GM19240 (cell line): ENCODE measurements around the gene GLRX5.
"Not testable (repeated sequence)": the region's sequence is repeated elsewhere in the genome, so short reads cannot be mapped to it uniquely, and the experiment has no call there.

Source experiments
- DNase-seq: peaks from one replicate; pipeline ENCODE4 v3.0.0; 2011; ENCODE audit warnings: low spot score; ENCODE audit not compliant: insufficient read length

The GLRX5 gene

DNA sequence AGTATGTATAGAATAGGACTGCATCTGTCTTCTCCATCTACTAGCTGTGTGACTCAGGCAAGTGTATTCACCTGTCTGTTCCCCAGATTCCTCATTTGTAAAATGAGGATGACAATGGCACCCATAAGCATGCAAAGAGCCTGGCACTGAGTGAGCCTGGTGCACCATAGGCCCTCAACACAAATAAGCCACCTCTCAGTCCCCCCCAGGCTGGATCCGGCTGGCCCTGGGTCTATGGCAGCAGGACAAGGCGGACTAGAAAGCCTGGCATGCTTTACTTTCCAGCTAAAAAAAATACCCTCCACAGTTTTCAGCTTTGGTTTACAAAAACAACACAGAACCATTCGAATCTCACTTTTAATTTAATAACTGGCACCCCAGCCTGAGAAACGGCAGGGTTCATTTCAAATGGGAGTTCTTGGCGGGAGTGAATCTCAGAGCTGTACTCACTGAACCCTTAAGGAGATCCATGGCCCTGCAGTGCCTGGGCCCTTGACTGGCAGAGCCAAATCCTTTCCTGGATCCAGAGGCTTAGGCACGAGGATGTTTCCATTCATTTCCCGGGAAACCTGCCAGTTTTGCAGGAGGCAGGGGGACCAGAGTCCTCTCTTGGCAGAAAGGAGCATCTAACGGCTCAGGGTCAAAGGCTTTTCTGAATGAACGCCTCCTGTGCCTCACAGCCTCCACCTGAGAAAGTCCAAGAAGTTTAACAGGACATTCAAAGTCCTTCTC, 36.1 kb upstream of the GLRX5 start:
- DNase-seq, result no peak

DNA sequence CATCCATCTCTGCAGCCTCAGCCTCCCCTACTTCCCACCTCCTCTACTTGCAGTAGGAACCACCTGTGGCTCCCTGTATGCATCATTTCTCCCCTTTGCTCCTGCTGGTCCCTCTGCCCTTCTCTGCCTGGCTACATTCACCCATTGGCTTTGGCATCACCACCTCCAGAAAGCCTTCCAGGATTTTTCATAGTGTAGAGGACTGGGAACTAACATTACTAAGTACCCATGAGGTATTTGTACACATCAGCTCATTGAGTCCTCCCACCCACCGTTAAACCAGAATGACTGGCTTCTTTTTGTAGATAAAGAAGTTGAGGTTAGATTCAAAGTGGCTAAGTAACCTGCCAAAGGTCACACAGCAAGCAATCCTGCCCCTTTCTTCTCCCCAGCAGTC, 35.5 kb upstream of the GLRX5 start:
- DNase-seq, result no peak

DNA sequence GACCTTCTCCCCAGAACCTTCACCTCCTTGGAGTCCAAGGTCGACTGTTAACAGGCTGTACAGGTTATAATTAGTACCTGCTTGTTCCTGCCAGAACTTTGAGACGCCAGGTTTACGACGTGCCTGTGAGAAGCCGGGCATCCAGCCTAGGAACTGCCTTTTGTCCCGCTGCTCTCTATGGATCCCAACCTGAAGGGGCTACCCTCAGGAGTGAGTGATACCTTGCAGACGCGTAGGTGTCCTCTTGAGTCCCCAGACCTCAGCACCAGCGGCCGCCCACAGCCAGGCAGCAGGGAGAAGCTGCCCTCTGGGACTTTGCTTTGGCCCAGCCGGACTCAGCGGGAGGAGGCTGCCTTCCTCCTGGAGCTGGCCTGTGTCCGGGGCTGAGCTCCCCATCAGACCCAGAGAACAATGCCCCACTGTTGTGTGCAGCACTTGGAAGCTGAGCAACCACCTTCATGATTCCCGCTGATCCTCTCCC, 34.6 kb upstream of the GLRX5 start:
- no peak for DNase-seq

DNA sequence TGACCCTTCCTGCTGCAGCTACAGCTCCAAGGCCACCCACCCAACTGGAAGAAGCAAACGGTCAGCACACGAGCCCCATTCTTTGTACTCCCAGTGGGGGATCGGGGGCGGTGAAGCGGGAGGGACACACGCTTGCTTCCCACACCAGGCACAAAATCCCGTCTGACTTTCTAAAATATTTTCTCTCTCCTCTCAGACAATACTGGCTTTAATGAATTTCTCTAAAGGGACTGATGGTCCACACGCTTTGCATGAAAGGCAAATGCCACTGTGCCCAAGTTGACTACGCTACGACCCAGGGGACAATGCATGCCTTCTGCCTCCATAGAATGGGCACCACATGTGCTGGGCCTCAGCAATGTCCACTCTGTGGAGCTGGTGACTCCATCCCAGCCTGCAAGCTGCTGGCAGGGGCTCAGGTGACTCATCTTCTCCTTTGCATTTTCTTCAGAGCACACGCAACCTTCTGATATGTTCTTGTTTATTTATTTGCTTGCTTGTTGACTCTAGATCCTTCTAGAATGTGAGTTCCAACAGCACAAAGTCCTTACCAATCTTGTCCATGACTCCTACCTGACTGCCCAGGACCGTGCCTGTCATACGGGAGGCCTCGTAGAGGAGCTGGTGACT, 34.0 kb upstream of the GLRX5 start:
- no peak for DNase-seq

DNA sequence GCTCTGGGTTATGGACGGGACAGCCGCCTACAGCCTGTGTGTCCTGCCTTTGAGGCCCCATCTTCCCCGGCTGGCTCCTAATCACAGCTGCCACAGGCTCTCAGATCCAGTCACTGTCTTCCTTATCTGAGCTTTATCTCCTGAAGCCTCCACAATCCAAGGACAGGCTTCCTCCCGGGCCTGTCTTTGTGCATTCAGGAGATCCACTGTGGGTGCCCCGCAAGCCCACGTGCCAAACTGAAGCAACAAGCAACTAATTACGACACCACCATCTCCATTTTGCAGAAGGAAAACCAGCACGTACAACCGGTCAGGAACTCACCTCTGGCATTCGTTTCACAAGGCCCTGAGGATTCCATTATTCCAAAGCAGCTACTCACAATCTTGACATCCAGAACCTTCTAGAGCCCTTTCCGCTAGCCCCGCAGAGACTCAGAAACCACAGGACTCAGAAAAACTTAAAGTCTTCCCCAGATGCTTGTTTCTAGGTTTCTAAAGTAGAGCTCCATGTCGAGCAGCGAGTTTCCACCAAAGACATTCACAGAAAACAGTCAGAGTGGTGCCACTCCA, 32.4 kb upstream of the GLRX5 start:
- DNase-seq, result no peak

DNA sequence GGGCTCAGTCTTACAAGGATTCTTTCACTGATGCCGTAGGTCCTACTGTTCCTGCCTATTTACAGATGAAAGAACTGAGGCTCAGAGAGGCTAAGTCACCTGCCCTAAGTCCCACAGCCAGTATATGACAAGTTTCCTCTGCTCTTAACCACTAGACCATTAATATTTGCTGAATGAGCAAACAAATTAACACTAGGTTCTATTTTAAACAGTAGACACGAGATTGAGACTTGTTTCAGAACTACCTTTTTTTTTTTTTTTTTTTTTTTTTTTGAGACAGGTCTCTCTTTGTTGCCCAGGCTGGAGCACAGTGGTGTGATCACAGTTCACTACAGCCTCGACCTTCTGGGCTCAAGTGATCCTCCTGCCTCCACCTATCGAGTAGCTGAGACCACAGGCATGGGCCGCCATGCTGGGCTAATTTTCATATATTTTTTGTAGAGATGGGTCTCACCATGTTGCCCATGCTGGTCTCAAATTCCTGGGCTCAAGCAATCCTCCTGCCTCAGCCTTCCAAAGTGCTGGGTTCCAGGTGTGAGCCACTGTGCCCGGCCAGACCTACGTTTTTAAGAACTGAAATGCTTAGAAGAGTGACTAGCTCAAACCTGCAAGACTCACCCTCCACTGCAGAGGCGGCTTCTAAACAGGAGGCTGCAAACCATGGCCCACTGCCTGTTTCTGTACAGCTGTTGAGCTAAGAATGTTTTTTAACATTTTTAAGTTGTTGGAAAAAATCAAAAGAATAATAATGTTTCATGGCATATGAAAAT, 31.3 kb upstream of the GLRX5 start:
- DNase-seq, result no peak

DNA sequence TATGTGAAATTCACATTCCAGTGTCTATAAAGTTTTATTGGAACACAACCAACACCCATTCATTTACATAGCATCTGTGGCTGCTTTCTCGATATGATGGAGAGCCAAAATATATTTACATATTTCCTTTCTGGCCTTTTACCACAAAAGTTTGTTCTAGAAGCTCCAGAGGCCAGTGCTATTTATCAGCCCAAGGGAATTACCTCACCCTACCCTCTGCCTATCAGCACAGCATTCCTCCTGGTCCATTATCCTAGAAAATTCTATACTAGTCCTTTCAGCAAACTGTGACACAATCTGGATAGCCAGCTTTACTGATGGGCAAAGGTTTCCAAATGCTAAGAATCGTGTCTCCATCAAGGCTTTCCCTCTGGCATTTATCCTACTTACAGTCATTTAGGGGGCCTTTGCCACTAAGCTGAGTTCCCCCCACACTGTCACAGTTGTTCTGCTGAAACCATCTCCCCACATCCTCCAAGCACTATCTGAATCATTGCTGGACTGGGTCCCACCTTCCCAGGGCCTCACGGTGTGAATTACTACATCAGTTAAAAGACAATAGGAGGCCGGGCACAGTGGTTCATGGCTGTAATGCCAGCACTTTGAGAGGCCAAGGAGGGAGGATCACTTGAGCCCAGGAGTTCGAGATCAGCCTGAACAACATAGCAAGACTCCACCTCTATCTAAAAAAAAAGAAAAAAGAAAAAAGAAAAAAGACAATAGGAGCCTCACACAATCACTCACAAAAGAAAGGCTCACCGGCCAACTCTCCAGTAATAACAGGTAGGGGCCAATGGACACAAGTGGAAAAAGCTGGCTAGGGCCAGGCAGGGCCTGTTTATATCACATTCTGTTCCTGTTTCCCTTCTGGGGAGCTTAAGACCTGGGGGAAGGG, 30.5 kb upstream of the GLRX5 start:
- DNase-seq, result no peak

DNA sequence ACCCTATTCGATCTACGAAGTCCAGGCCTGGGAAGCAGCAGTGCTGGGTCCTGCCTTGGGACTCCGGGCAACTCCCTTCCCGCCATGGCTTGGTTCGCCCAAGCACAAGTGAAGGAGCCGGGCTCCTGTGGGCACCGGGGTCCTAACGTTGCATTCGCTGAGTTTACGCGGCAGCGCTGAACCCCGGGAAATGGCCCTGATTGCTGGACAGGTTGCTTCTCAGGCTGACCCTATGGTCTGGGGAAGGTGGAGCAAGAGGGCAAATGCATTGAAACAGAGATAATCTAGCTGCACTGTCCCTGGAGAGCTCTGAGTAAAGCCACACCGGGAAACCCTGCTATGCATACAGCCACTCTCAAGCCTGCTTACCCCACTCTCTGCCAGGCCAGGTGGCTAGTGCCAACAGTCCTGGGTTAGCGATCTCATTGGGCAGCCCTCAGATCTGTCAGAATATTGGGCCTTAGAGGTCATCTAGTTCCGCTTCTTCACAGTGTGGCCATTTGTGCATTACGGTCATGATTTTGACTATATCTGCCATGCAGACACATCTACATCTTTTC, 29.7 kb upstream of the GLRX5 start:
- no peak for DNase-seq

DNA sequence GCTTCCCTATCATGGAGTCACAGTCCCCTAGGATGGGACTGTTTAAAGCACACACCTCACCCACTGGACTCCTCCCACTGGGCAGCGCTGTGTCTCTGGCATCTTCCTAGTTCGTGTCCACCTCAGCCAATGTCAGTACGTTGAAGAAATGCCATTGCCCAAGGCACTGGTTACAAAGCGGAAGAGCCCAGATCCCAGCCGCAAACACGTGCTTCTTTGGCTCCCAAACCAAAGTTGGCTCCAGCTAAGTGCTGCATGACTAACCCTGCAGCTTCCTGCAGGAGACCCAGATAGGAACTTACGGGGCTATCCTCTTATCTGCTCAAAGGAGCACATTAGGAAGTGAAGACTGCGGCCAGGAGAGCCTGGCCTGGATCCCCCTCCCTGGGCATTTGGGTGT, 27.7 kb upstream of the GLRX5 start:
- no peak for DNase-seq

DNA sequence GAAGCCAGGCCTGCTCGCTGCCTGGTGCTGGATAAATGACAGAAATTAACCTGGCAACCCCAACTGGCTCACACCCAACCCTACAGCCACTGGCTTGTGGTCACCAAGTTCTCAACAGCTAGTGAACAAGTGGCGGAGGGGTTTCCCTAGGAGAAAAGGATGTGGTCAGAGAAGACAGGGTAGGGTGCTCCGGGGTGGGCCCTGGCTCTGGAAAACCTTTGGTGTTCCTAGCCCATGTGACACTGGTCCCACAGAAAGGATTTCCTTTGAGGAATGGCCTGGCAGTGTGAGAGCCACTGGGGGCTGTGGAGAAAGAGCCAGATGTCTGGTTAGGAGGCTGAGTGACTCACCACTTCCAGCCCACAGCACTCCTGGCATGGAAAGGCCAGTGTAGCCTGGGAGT, 27.1 kb upstream of the GLRX5 start:
- no peak for DNase-seq

DNA sequence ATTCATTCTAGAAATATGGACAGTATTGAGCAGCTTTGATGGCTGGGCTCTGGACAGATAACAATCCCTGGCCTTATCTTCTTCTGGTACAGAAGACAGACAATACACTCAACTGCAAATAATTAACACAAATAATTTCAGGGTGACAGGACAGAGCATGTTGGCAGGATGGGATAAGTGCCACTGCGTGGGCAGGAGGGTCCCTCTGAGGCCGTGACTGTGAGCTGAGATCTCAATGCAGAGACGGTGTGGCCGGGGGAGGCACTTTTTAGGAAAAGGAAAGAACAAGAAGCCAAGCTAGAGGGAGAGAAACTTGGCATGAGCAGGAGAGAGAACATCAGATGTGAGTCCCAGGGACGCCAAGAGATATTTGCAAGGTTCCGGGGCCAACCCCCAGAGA, 26.5 kb upstream of the GLRX5 start:
- DNase-seq, result no peak

DNA sequence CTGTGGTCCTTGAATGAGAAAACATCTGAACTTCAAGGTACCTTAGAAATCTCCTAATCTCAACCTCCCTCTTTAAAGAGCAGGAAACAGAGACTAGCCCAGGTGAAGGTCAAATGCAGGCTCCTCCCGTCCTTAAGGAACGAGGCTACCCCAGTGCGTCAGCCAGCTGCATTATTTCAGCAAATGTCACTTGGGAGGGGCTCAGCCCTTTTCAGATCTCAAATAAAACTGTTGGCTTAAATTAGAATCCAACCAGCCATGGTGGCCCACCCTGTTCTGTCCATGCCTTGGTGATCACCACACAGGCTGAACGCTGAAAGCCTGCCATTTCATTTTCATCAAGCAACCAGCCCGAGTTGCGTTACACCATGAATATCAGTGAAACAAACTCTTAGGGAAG, 25.4 kb upstream of the GLRX5 start:
- no peak for DNase-seq

DNA sequence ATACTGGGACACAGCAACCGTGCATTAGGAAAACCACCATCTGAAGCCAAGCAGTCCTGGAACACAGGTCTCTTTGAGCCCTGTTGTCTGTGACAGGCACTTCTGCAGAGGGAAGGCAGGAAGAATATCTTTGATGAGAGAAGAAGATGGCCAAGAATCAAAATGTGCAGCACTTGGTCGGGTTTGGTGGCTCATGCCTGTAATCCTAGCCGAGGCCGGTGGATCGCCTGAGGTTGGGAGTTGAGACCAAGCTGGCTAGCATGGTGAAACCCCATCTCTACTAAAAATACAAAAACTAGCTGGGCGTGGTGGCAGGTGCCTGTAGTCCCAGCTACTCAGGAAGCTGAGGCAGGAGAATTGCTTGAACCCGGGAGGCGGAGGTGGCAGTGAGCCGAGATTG, 24.5 kb upstream of the GLRX5 start:
- not testable (repeated sequence) for DNase-seq

DNA sequence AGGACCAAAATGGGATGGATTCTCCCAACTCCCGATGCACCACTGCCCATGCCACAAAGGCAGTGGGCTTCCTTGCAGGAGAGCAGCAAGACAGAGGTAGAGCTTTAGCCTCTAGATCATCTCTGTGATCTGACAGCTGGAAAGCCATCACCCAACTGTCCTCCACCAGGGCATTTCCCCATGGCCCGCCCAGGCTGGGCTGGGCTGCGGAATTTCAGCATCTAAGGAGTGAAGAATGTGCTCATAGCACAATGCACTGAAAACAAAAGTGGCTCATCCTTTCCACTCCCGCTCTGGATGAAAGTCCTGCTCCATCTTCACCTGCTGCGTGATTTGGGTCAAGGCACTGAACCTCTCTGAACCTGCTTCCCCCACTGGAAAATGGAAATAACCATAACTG, 24.0 kb upstream of the GLRX5 start:
- no peak for DNase-seq

DNA sequence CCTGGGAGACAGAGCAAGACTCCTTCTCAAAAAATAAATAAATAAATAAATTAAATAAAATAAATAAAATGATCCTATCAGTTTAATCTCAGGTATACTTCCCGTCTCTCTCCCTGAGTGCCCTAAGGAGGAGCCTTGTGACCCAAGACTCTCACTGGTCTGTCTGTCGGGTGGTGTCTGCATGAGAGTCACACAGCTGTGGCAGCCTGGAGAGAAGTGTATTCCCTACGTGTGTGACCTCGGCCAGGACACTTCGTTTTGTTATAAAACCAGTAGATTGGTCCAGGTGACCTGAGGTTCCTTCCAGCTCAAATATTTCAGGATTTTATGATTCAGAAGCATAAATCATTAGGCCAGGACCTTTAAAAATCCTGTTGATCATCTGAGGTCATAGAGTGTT, 23.2 kb upstream of the GLRX5 start:
- no peak for DNase-seq

DNA sequence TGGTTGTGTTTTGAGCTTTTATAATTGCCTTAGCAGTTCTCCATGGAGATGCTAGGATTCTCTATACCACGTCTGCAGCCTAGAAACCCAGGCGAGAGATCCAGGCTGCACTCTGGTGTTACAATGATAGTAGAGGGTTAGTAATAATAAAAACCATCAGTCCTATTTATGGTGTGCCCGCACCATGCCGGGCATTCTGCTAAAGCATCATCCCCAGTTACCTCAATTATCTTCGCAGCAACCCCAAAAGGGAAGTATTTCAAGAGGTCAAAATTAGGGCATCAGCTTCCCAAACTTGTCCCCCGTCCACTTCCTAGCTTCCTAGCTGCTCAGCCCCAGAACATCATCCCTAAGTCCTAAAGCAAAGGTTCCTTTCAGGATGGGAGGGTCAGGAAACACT, 21.6 kb upstream of the GLRX5 start:
- no peak for DNase-seq

DNA sequence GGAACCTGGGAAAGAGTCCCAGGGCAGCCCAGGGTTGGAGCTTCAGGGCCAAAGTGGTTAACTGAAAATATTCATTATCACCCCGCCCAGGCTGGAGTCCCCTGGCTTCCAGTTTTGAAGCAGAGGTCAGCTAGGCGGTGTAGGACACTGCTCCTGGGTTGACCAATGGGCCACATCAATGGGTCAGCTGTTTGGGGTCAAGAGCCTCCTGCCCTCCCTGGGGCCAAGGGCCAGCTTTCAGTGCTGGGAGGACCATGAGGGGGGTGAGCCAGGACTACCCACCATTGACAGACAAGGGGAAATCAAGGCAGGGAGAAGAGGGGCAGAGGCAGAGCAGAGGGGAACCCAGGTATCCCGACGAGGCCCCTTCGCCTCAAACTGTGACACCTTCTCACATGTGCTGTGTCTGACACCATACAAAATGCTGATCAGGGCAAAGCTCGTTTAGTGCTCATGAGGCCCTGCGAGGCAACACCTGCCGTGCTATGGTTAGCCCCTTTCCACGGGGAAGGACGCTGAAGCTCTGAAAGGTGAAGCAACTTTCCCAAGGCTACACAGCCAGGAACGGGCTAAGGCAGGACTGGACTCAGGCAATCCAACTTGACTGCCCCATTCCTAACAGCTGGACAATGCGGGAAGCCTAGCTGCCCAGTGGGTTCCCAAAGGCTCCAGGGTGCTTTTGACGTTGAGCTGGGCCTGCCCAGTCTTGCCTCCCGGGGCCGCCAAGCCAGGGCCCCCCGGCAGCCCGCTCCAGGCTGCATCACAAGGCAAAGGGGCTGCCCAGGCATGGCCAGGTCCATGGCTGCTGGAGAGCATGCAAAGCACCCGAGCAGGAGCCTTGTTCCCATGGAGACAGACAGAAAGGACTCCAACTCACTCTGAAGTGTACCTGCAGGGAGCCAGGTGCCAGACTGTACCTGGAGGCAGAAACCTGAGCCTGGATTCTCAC, 20.4 kb upstream of the GLRX5 start:
- no peak for DNase-seq

DNA sequence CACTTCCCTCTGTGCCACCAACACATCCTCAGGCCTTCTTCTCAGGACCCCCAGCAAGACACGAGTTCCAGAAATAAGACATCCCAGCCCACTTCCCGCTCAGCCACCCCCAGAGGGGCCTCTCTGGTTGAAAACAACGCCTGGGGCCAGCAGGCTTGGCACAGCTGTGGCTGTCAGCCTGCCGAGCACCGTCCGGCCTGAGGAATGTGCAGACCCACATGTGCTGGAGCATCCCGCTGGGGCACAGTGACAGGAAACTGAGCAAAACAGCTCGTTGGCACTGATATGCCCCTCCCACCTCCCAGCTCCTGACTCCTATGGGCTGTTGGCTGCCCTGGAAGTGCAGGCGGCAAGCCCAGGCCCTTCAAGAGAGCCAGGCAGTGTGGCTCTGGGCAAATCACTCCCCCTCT, 19.8 kb upstream of the GLRX5 start:
- DNase-seq, result no peak
